Mesodermal cell (in vitro differentiated cells): ENCODE measurements around the gene TMEM26.
"Not testable (repeated sequence)": the region's sequence is repeated elsewhere in the genome, so short reads cannot be mapped to it uniquely, and the experiment has no call there.

Experiments used
- H3K27ac ChIP-seq: 2 replicates; pipeline ENCODE4 v1.7.0; 2013; ENCODE audit warnings: mild to moderate bottlenecking, low read depth, low read length, moderate library complexity; ENCODE audit not compliant: severe bottlenecking
- H3K36me3 ChIP-seq: 2 replicates; pipeline ENCODE4 v1.7.1; 2013; ENCODE audit warnings: mild to moderate bottlenecking, low read length, moderate library complexity; ENCODE audit not compliant: control insufficient read depth, insufficient read depth
- H3K4me1 ChIP-seq: one replicate; pipeline ENCODE4 v1.7.1; 2013; ENCODE audit warnings: mild to moderate bottlenecking, low read length; ENCODE audit not compliant: insufficient read depth, control insufficient read depth, poor library complexity, severe bottlenecking
- H3K4me3 ChIP-seq: 2 replicates; pipeline ENCODE4 v1.7.0; 2013; ENCODE audit warnings: low read length, control low read depth, mild to moderate bottlenecking; ENCODE audit not compliant: insufficient read depth, poor library complexity, severe bottlenecking; ENCODE audit errors: extremely low read depth
- H3K9me3 ChIP-seq: 2 replicates; pipeline ENCODE4 v1.7.1; 2013; ENCODE audit warnings: mild to moderate bottlenecking, low read length, moderate library complexity; ENCODE audit not compliant: control insufficient read depth
- WGBS, 2 experiments: methylation state at CpG; one replicate each; pipeline ENCODE4 v1.1.5; 2013; ENCODE audit warnings: missing lambda C conversion rate in 2 of 2; ENCODE audit not compliant: insufficient coverage in 2 of 2; 5-methylcytosine and 5-hydroxymethylcytosine counted together

Gene TMEM26

DNA sequence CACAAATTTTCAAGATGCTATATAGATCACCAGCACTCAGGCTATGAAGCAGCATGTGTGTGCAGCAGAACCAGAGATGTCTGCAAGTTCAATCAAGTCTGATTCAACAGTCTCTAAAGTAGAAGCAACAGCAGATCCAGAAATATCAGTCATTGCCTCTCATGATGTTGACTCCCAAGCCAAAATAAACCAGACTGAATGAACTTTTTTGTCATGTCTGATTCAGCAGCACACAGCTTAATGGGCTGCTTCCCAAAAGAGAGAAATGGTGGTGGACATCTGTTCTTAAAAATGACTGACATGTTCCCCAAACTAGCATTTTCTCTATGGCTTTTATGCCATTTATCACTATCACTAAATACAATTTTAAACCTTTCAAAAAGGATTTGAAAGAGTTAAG, 53.8 kb downstream of the TMEM26 start:
- no peaks in the 10 kb centered on the region for H3K9me3 ChIP-seq
- H3K4me3 ChIP-seq, result no peak overlapping the region
- H3K27ac ChIP-seq, result no peak overlapping the region
- no peaks in the 10 kb centered on the region for H3K36me3 ChIP-seq
- peaks cover 12% of the 10 kb centered on the region for H3K4me1 ChIP-seq

DNA sequence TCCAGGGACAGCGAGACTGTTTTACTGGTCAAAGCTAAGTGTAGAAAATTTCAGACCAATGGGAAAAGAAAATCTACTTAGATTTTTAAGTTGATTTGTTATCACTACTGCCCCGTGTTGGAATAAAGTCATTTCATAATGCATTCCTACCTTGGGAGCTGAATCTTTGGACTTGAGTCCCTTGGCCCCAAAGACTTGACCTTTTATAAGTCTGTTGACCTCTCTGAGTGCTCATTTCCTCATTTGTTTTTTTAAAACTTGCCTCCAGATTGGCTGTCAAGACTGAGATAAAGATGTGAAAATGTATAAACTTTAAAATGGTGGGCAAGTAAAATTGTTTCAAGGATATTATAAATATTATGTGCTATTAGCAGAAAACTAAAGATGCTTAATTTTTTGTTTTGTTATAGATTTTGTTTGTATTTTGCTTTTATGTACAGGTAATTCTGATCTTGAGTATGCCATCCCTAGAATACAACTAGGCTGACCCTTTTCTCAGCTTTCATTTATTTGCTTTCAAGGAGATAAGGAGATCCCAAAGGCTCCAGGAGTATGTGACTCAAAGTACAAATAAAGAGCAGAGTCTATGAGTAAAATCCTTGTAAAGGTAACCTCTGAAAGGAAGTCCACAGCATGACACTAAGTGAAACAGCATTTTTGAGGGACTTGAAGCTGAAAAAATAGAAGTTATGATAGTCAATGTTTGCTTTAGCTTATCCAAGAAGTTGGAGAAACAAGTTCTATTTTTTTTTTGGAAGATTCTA, 54.6 kb downstream of the TMEM26 start:
- no peaks in the 10 kb centered on the region for H3K9me3 ChIP-seq
- H3K27ac ChIP-seq, result no peak overlapping the region
- no peaks in the 10 kb centered on the region for H3K36me3 ChIP-seq
- H3K4me3 ChIP-seq, result no peak overlapping the region
- H3K4me1 ChIP-seq, result peaks cover 12% of the 10 kb centered on the region
- 90 to 100% methylated on average over 1 to 2 of the region's 2 CpGs for WGBS, 2 experiments

DNA sequence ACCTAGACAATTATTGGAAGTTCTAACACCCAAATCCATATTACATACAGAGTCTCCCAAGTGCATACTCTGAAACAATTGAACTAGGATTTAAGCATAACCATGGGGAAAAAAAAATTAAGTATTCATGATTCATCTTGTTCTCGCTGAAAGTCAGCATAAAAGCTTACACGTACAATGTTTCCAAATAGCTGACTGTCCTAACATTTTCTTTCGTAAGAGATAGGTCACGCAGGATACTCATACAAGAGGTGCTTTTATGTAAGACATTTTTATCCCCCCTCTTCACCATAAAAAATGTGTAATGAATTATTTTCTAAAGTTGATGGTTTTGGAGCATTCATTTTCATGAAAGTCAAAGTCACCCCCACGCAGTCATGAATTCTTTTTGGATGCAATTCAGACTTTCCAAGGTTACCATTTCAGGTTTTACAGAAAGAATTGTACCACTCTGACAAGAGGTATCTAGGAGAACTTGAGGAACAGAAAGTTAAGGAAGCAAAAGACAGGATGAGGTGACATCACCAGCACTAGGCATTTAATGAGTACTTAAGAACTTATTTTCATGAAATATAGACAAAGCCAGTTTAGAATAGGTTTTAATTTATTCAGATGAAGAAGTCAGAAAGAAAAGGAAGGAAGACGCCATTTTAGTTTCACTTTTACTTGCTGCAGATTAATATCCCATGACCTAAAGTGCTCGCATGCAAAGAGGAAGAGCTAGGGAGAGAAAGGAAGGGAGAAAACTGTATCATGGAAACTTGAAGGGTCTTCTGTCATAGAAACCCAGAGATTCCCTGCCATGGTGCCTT, 55.8 kb downstream of the TMEM26 start:
- Histone ChIP-seq H3K4me3 (no peak overlapping the region), H3K27ac (no peak overlapping the region), H3K4me1 (peaks cover 12% of the 10 kb centered on the region), H3K36me3 (no peaks in the 10 kb centered on the region), H3K9me3 (no peaks in the 10 kb centered on the region)
- 93 to 100% methylated on average over 2 to 3 of the region's 7 CpGs for WGBS, 2 experiments

DNA sequence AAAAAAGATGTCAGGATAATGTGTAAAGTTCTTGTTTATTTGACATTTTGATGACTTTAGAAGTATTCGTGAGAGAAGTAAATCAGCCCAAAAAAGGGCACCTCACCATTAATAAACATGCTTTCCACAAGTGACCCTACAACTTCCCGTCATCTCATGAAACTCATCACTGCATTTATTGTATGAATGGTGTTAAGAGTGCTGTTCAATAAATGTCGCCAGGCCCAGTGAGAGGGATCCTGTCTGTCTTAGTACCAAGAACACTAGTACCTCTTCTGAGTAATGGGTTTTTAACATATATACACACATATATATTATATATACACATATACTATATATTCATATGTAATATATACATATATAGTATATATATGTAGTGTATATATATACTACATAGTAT, 61.9 kb downstream of the TMEM26 start:
- Histone ChIP-seq H3K4me3 (no peak overlapping the region), H3K4me1 (no peaks in the 10 kb centered on the region), H3K9me3 (no peaks in the 10 kb centered on the region), H3K27ac (no peak overlapping the region), H3K36me3 (no peaks in the 10 kb centered on the region)
- no CpG with 5 or more reads among the region's 3 CpGs for WGBS, 2 experiments

DNA sequence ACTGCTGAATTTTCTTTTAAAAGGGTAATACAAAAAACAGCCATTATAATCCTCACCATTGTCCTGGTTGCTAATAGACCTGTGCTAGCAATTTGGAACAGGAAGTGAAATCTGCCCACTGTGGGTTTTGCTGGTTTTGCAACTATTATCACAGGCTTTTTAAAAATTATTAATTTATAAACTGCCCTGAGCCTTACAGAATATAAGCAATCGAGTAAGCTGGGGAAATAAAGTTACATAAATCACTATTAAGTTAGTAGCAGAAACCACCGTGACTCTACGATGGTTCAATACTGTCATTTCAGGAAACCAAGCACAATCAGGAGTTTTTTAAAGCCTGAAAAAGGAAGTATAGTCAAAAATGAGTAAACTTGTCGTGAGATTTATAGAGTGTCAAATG, 62.3 kb downstream of the TMEM26 start:
- Histone ChIP-seq H3K4me3 (no peak overlapping the region), H3K4me1 (no peaks in the 10 kb centered on the region), H3K9me3 (no peaks in the 10 kb centered on the region), H3K36me3 (no peaks in the 10 kb centered on the region), H3K27ac (no peak overlapping the region)
- WGBS, 2 experiments, result 100% methylated on average over 2 to 3 of the region's 4 CpGs

DNA sequence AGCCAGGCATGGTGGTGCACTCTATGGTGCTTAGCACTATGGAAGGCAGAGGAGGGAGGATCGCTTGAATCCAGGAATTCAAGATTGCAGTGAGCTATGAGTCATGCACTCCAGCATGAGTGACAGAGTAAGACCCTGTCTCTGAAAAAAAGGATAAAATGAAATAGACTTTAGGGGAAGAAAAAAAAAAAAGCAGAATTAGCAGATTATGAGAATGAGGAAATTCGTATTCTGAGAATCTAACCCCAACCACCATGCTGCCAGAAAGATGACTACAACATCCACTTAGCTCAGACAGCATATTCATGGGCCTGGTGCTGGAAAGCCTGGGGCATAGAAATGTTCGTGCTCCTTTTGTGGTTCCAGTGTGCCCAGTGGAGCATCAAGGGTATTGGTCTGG, 63.3 kb downstream of the TMEM26 start:
- no peaks in the 10 kb centered on the region for H3K9me3 ChIP-seq
- H3K4me1 ChIP-seq, result no peaks in the 10 kb centered on the region
- H3K27ac ChIP-seq, result no peak overlapping the region
- no peak overlapping the region for H3K4me3 ChIP-seq
- 92% methylated on average over 1 of the region's 3 CpGs; no CpG with 5 or more reads in 1 of the 2 experiments for WGBS, 2 experiments
- H3K36me3 ChIP-seq, result no peaks in the 10 kb centered on the region

DNA sequence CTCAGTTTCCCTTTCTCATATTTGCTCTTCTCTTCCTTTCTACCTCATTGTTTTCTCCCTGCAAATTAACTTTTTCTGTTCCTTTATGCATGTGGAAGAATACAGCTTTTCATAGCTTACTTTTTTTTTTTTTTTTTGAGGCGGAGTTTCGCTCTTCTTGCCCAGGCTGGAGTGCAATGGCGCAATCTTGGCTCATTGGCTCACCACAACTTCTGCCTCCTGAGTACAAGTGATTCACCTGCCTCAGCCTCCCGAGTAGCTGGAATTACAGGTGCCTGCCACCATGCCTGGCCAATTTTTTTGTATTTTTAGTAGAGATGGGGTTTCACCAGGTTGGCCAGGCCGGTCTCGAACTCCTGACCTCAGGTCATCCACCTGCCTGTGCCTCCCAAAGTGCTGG, 64.2 kb downstream of the TMEM26 start:
- WGBS, 2 experiments, result 81 to 100% methylated on average over 2 to 4 of the region's 6 CpGs
- H3K9me3 ChIP-seq, H3K4me1 ChIP-seq, H3K27ac ChIP-seq, H3K36me3 ChIP-seq, H3K4me3 ChIP-seq: not testable (repeated sequence)

DNA sequence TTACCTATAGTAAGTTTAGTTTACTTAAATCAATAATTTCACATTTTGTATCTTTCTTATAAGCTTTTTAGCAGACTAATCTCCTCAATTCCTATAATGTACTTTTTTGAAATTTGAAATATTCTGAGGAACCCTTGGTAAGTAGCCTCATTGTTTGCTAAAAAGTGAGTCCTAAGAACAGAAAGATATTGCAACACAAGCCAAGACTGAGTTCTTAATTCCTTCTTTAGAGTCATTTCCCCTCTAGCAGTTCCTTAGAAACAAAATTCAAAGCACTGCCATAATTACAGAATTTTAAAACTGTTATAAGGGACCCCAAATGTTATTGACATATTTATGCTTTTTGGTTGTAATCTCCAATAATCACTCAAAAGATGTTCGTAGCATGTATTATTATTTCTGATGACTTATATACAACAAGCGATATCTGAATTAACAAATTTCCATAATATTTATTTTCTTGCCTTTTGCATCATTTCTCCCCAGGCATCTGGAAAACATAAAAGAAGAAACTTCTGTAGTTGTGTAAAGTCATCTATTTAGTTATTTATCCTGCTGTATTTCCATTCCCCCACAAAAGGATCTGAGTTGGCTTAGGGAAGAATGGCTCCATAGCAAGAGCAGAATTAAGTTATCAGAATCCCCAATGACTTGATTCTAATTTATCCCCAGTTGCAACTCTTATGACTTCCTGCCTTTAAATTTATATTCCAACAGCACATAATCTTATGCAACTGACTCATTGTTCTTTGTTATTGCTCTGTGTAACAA, 67.8 kb downstream of the TMEM26 start:
- Histone ChIP-seq H3K4me3 (no peak overlapping the region), H3K27ac (no peak overlapping the region), H3K36me3 (no peaks in the 10 kb centered on the region), H3K9me3 (no peaks in the 10 kb centered on the region), H3K4me1 (no peaks in the 10 kb centered on the region)
- WGBS, 2 experiments, result no CpG with 5 or more reads among the region's 2 CpGs

DNA sequence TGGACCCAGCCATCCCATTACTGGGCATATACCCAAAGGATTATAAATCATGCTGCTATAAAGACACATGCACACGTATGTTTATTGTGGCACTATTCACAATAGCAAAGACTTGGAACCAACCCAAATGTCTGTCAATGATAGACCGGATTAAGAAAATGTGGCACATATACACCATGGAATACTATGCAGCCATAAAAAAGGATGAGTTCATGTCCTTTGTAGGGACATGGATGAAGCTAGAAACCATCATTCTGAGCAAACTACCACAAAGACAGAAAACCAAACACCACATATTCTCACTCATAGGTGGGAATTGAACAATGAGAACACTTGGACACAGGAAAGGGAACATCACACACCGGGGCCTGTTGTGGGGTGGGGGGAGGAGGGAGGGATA, 72.0 kb downstream of the TMEM26 start:
- not testable (repeated sequence) for H3K9me3 ChIP-seq, H3K36me3 ChIP-seq, H3K4me3 ChIP-seq, H3K27ac ChIP-seq, H3K4me1 ChIP-seq
- WGBS, 2 experiments, result no CpG with 5 or more reads among the region's 3 CpGs

DNA sequence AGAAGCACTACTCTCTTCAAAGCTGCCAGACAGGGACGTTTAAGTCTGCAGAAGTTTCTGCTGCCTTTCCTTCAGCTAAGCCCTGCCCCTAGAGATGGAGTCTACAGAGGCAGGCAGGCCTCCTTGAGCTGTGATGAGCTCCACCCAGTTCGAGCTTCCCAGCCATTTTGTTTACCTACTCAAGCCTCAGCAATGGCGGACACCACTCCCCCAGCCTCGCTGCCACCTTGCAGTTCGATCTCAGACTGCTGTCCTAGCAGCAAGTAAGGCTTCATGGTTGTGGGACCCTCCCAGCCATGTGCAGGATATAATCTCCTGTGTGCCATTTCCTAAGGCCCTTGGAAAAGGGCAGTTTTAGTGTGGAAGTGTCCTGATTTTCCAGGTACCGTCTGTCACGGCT, 74.3 kb downstream of the TMEM26 start:
- H3K36me3 ChIP-seq, result no peaks in the 10 kb centered on the region
- H3K4me3 ChIP-seq, result no peak overlapping the region
- H3K4me1 ChIP-seq, result no peaks in the 10 kb centered on the region
- no peaks in the 10 kb centered on the region for H3K9me3 ChIP-seq
- H3K27ac ChIP-seq, result no peak overlapping the region
- WGBS, 2 experiments, result 88 to 92% methylated on average over 5 to 7 of the region's 7 CpGs
